ENCODE measurements around the gene TACR1.

Gene TACR1

GRCh38 chr2:75019790-75020189, 179.5 kb downstream of the TACR1 start:
- no peak for DNase-seq (ENCODE audit: low read depth)

- DNase-seq (ENCODE audit: low read depth), result no peak
Measured at GRCh38 chr2:75018162-75018561, 181.2 kb downstream of the TACR1 start.

GRCh38 chr2:75012080-75012479, 187.2 kb downstream of the TACR1 start:
- DNase-seq (ENCODE audit: low read depth), result no peak

- DNase-seq (ENCODE audit: low read depth), result no peak
Measured at GRCh38 chr2:75010571-75010970, 188.7 kb downstream of the TACR1 start.

GRCh38 chr2:75007819-75008218, 191.5 kb downstream of the TACR1 start:
- DNase-seq (ENCODE audit: low read depth), result no peak

DNA sequence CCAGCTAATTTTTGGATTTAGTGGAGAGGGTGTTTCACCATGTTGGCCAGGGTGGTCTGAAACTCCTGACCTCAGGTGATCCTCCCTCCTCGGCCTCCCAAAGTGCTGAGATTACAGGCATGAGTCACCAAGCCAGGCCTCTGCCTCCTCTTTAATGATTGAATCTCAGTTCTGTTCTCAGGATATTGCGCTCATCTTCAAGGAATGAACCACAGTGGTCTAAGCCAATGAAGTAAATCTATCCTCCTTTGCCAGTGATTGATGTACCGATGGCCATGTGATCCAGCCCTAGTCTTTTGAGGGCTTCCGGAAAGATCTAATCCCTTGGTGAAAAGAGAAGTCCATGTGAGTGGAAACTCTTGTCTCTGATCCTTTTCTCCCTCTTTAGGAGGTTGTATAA, 192.3 kb downstream of the TACR1 start:
- no peak for DNase-seq (ENCODE audit: low read depth)

- no peak for DNase-seq (ENCODE audit: low read depth)
Measured at GRCh38 chr2:75006041-75006440, 193.3 kb downstream of the TACR1 start.

DNA sequence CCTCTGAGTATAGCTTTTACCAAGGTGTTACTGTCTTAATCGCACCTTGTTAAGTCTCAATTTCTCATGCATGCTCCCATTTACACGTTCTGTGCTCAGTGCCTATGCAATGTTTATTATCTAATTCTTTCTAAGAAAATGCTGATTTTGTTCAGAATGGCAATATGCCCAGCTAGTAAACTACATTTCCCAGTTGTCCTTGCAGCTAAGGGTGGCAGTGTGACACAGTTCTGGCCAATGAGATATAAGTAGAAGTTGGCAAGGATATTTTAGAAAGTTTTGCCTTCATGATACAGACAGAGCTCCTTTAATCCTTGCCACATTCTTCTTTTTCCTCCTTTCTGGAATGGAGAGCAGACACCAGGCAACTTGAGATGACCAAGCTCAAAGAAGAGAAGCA, 195.5 kb downstream of the TACR1 start:
- no peak for DNase-seq (ENCODE audit: low read depth)

GRCh38 chr2:75003276-75003675, 196.0 kb downstream of the TACR1 start:
- no peak for DNase-seq (ENCODE audit: low read depth)

GRCh38 chr2:75002007-75002406, 197.3 kb downstream of the TACR1 start:
- DNase-seq (ENCODE audit: low read depth), result no peak

DNA sequence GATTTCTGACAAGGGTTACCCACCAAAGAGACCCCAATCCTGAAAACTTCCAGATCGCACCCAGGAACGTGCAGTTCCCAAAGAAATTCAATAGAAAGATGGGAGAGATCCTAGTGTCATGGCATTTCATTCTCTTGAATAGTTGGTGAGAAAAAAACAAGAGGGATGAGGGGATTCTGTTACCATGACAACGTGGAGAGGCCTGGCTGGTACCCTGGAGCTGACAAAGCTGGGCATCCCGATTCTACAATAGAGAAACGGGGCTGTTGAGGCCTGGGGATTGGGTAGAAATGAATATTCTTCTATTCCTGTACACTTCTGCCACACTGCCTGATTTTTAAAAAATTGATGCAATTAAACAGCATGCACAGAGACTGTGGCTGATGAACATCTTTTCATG, 199.9 kb downstream of the TACR1 start:
- DNase-seq (ENCODE audit: low read depth), result no peak

Data from stimulated activated CD8-positive, alpha-beta memory T cell treated with anti-CD3 and anti-CD28 coated beads, Interleukin-15, amount 100 ng/mL, for 1 hour (primary cell).